CD1c-positive myeloid dendritic cell (primary cell): ENCODE data around the gene FAU.
"Not testable (repeated sequence)": the region's sequence is repeated elsewhere in the genome, so short reads cannot be mapped to it uniquely, and the experiment has no call there.

Experiments used
- DNase-seq: peaks from one replicate; pipeline ENCODE4 v3.0.0-alpha.2; 2016; ENCODE audit errors: extremely low spot score

FAU gene

GRCh38 chr11:65121447-65121864 lies 478 bp downstream of the FAU start:
- DNase-seq: no peak

GRCh38 chr11:65120831-65121230 lies 1.1 kb downstream of the FAU start:
- DNase-seq: no peak

GRCh38 chr11:65119670-65119995 lies 2.3 kb downstream of the FAU start:
- no peak for DNase-seq

GRCh38 chr11:65118891-65119669 lies 2.9 kb downstream of the FAU start:
- not testable (repeated sequence) for DNase-seq

- DNase-seq: no peak
Observed at GRCh38 chr11:65118097-65118837, 3.7 kb downstream of the FAU start.

- DNase-seq: peak; percentile 100
Observed at GRCh38 chr11:65117206-65118096, 4.5 kb downstream of the FAU start, which contains the start of gene ZNHIT2. ZNHIT2 (minus strand) TSS chr11:65117701; CDS start chr11:65117653, 48 bp downstream.

GRCh38 chr11:65116370-65117205 lies 5.3 kb downstream of the FAU start:
- DNase-seq: peak; percentile 78

- DNase-seq: no peak
Observed at GRCh38 chr11:65115361-65116082, 6.4 kb downstream of the FAU start.

- no peak for DNase-seq
Observed at GRCh38 chr11:65114538-65115171, 7.3 kb downstream of the FAU start.

GRCh38 chr11:65113839-65114238 lies 8.1 kb downstream of the FAU start:
- DNase-seq: no peak

GRCh38 chr11:65113361-65113756 lies 8.6 kb downstream of the FAU start:
- no peak for DNase-seq

- peak; percentile 73 for DNase-seq
Observed at GRCh38 chr11:65112546-65113360, 9.2 kb downstream of the FAU start.

- DNase-seq: peak; percentile 95
Observed at GRCh38 chr11:65111744-65112545, 10.0 kb downstream of the FAU start, which contains the start of gene TM7SF2. TM7SF2 (plus strand) TSS chr11:65111872; CDS start chr11:65112016, 144 bp downstream.

- no peak for DNase-seq
Observed at GRCh38 chr11:65111159-65111743, 10.7 kb downstream of the FAU start.

GRCh38 chr11:65110354-65110861 lies 11.5 kb downstream of the FAU start:
- peak; percentile 91 for DNase-seq

GRCh38 chr11:65109231-65110198 lies 12.4 kb downstream of the FAU start:
- DNase-seq: no peak
